Gastrocnemius medialis (tissue), 4 donors: Measurements from ENCODE around the gene ACTN3.

Experiments
- CTCF ChIP-seq, 5 experiments: fragments of 450-650 bp in 3 of 5; fragments of 200-600 bp in 2 of 5; sonication (generic) in 2 of 5; IDR thresholded peaks in 4 of 5; conservative IDR thresholded peaks in 1 of 5; 1 replicate in 4 of 5; 2 replicates in 1 of 5; pipeline ENCODE4 v1.5.1; 2016 to 2019; ENCODE audit warnings: antibody characterized with exemption in 5 of 5, mild to moderate bottlenecking in 3 of 5, moderate library complexity in 3 of 5
- POLR2A ChIP-seq, 2 donors: fragments of 450-650 bp; IDR thresholded peaks; one replicate each; pipeline ENCODE4 v1.6.1; 2017; ENCODE audit warnings: antibody characterized with exemption in 2 of 2, mild to moderate bottlenecking in 2 of 2, moderate library complexity in 2 of 2

- TF ChIP-seq CTCF (IDR thresholded peaks at IDR 0.05 in 4 of 5, conservative IDR thresholded peaks at IDR 0.05 in 1 of 5), result no peak
- no peak for TF ChIP-seq POLR2A (IDR thresholded peaks at IDR 0.05)
Observed at GRCh38 chr11:66548041-66548440, 1.3 kb downstream of the ACTN3 start.
